ENCODE measurements around the gene VOPP1. TPM values are rescaled to one million over a fixed set of nuclear protein-coding genes. Genes with fewer than 3 reads are reported as not detected.
"Not testable (repeated sequence)": the region's sequence is repeated elsewhere in the genome, so short reads cannot be mapped to it uniquely, and the experiment has no call there.

The VOPP1 gene
- total and polyA plus RNA-seq, 7 donors: 16.3 to 45.7 (median 29.7) TPM

DNA sequence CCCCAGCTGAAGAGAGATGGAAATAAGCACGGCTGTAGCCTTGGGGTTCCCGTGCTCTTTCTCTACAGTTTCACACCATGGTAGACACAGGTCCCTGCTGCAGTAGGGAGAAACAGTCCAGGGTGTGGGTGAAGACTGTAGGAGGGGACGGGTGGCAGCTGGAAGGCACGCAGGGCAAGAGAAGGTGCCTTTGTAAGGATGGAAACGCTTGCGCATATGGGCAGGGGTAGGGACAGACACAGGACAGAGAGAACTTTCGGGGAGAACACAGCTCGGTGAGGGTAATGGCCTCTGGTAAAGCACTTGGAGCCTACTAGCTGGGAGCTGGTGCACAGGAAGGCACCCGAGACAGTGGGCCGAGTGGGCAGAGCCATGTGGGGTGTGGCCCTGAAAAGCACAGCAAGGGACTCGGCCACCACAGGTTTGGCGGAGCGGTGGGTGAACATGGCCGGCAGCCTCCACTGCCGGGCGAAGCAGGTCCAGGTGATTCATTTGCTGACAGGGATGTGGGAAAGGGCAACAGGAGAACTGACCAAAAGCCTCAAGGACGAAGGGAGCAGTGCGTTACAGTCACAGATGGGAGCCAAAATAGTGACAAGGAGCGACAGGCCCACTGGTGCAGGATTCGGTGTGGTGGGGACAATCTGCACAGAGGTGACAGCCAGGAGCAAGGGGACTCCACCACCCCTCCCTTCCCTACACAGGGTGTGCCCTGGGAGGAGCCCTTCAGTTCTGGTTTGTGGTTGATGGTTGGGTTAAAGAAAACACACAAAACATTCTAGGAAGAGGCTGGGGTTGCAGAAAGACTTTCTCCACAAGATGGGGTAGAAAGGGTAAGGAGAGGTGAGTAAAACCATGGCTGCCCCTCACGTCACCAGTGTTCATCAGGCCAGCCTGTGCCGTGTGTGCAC is 97.1 kb downstream of the VOPP1 start:
- TF ChIP-seq, protein P1, sequence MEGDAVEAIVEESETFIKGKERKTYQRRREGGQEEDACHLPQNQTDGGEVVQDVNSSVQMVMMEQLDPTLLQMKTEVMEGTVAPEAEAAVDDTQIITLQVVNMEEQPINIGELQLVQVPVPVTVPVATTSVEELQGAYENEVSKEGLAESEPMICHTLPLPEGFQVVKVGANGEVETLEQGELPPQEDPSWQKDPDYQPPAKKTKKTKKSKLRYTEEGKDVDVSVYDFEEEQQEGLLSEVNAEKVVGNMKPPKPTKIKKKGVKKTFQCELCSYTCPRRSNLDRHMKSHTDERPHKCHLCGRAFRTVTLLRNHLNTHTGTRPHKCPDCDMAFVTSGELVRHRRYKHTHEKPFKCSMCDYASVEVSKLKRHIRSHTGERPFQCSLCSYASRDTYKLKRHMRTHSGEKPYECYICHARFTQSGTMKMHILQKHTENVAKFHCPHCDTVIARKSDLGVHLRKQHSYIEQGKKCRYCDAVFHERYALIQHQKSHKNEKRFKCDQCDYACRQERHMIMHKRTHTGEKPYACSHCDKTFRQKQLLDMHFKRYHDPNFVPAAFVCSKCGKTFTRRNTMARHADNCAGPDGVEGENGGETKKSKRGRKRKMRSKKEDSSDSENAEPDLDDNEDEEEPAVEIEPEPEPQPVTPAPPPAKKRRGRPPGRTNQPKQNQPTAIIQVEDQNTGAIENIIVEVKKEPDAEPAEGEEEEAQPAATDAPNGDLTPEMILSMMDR (IDR thresholded peaks at IDR 0.05): no peak
- no peak for ATAC-seq
- Histone ChIP-seq H3K4me1 (peaks cover 20% of the 10 kb centered on the region), H3K9me3 (no peaks in the 10 kb centered on the region), H3K4me3 (no peak overlapping the region), H3K27ac (no peak overlapping the region), H3K36me3 (ENCODE audit: insufficient read depth in 1 of 2, low read depth in 1 of 2) (peaks cover 0 to 8% of the 10 kb centered on the region in 2 donors), H3K27me3 (ENCODE audit: insufficient read depth in 3 of 3, low read length in 2 of 3) (no peaks in the 10 kb centered on the region)
- no peak for DNase-seq
- 89% methylated on average over 22 of the region's 22 CpGs for WGBS, 3 donors
- intact Hi-C loops (cut with DNase I): no loop called here

GRCh38 chr7:55473932-55474331 is 98.4 kb downstream of the VOPP1 start:
- peaks cover 0 to 8% of the 10 kb centered on the region in 2 donors for H3K36me3 ChIP-seq (ENCODE audit: insufficient read depth in 1 of 2, low read depth in 1 of 2)
- no peak for ATAC-seq

DNA sequence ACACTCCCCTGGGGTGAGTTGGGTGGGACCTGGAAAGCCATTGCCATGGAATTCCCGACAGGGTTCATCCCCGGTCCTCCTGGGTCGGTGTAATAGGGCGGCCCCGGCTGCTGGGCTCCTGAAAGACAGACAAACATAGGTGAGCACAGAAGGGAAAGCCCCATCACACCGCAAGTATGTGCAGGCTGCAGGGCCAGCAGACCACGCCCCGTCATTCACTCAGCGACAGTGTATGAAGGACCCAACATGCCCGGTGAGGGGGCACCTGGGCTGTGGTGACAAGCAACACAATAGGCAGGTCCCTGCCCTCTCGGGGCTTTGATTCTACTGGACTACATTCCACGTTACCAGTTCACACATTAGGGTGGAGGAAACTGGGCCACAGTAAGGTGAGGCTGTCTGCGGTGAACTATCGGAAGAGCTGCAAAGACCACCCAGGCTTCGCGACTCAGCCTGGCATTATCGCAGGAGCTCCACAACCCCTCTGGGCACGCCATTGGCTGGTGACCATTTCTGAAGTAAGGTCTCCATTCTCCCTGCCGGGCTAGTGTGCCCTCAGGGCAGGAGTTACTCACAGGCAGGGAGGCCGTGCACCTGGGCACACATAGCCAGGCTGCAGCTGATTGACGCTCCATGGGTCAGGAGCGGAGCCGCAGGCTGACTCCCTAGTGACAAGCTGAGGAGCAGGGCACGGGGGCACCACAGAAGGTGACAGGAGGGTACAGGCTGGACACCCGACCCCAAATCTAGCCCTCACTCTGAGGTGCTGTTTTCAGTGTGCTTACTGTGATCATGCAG is 99.2 kb downstream of the VOPP1 start:
- H3K9me3 ChIP-seq: no peaks in the 10 kb centered on the region
- peaks cover 0 to 8% of the 10 kb centered on the region in 2 donors for H3K36me3 ChIP-seq (ENCODE audit: insufficient read depth in 1 of 2, low read depth in 1 of 2)
- ATAC-seq: no peak
- H3K27me3 ChIP-seq (ENCODE audit: insufficient read depth in 3 of 3, low read length in 2 of 3): no peaks in the 10 kb centered on the region
- TF ChIP-seq, protein P1 (IDR thresholded peaks at IDR 0.05): no peak
- no peak overlapping the region for H3K27ac ChIP-seq
- no peak for DNase-seq
- no peak overlapping the region for H3K4me3 ChIP-seq
- peaks cover 15% of the 10 kb centered on the region for H3K4me1 ChIP-seq
- intact Hi-C loops (cut with DNase I): no loop called here
- WGBS, 3 donors: 90 to 94% (median 91%) methylated on average over 24 to 25 of the region's 25 CpGs

More at GRCh38 chr7:55473932-55474331, 98.4 kb downstream of the VOPP1 start:
- no peaks in the 10 kb centered on the region for H3K9me3 ChIP-seq
- TF ChIP-seq, protein P1 (IDR thresholded peaks at IDR 0.05): no peak
- peaks cover 20% of the 10 kb centered on the region for H3K4me1 ChIP-seq
- WGBS, 3 donors: 97 to 98% (median 97%) methylated on average over 10 of the region's 10 CpGs
- no peaks in the 10 kb centered on the region for H3K27me3 ChIP-seq (ENCODE audit: insufficient read depth in 3 of 3, low read length in 2 of 3)
- intact Hi-C loops (cut with DNase I): no loop called here
- H3K27ac ChIP-seq: no peak overlapping the region
- no peak for DNase-seq
- no peak overlapping the region for H3K4me3 ChIP-seq

DNA sequence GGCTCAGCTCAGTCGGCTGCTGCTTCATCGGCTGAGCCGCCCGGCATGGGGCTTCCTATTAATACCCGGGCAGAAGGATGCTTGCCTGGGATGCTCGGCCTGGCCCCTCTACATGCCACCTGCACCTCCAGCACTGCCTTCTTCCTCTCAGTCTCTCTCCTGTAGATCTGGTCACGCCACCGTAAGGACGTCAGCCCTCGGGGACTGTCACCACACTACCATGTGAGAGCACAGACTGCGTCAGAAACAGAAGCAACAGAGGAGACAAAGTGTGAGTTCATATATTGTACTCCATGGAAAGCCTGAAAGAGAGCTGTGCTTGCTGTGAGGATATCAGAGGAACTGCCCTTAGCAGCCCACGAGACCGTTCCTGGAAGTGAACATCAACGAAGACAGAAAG is 99.9 kb downstream of the VOPP1 start:
- ATAC-seq; H3K4me3 ChIP-seq; H3K27ac ChIP-seq; intact Hi-C loops (cut with DNase I); DNase-seq; H3K9me3 ChIP-seq; H3K36me3 ChIP-seq (ENCODE audit: insufficient read depth in 1 of 2, low read depth in 1 of 2); H3K27me3 ChIP-seq (ENCODE audit: insufficient read depth in 3 of 3, low read length in 2 of 3); H3K4me1 ChIP-seq: not testable (repeated sequence)
- WGBS, 3 donors: 96 to 100% (median 96%) methylated on average over 4 to 6 of the region's 14 CpGs

DNA sequence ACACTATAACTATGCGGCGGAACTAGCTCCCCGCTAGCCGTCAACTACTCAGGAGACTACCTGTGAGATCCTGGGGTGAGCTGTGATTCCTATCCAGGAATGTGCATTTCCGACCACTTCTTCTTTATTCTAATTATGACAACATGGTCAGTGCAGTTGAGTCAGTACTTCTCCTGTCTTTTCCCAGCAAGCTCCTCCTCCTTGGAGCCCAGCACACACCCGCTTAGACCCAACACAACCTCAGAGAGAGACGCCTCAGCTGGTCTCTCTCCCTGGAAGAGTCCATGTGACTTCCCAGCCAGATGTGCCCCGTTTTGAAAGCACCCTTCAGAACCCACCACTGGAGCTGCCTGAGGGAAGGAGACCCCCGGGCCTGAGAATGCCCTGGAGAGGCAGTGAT is 100.7 kb downstream of the VOPP1 start:
- ATAC-seq; H3K27me3 ChIP-seq (ENCODE audit: insufficient read depth in 3 of 3, low read length in 2 of 3); H3K9me3 ChIP-seq; H3K27ac ChIP-seq; H3K4me3 ChIP-seq; H3K4me1 ChIP-seq; H3K36me3 ChIP-seq (ENCODE audit: insufficient read depth in 1 of 2, low read depth in 1 of 2); intact Hi-C loops (cut with DNase I); DNase-seq: not testable (repeated sequence)
- 79 to 91% (median 80%) methylated on average over 3 to 6 of the region's 9 CpGs for WGBS, 3 donors

Measured in psoas muscle (tissue), 8 donors.